HuH-7.5 (cell line): Measurements from ENCODE around the gene LRRC51.
"Not testable (repeated sequence)": the region's sequence is repeated elsewhere in the genome, so short reads cannot be mapped to it uniquely, and the experiment has no call there.

Experiments
- DNase-seq: peaks from one replicate; pipeline ENCODE4 v3.0.0; 2011; ENCODE audit warnings: low spot score

LRRC51 gene

DNA sequence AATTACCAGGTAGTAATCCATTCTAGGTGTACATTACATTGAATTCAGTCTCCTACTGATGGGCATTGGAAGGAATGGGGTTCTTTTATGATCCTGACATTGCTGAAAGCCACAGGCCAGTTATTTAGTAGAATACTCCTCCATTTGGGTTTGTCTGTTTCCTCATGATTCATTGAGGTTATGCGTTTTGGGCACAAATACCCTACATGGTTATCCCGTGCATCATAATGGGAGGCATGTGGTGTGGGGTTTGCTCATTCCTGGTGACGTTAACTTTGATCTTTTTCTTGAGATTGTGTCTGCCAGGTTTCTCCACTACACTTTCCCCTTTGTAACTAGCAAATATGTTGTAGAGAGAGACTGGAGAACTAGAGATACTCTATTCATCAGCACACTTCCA is 60.4 kb downstream of the LRRC51 start:
- DNase-seq = no peak

DNA sequence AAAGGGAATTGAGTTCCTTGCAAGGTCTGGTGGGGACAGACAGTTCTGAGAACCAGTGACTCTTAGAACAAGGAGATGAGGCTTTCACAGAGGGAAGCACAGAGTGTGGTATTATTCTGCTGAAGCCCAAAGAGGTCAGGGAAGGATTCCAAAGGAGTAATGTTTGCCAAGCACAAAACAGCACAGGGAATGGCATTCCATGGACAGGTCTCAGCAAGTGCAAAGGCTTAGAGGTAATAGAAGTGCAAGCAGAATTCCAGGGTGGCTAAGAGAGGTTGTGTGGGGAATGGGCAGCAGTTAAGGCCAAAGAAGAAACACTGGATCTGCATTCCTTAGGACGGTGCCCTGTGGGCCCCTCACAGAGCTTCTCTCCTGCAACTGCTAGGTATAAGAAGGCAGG is 61.4 kb downstream of the LRRC51 start:
- not testable (repeated sequence) for DNase-seq

GRCh38 chr11:72142543-72142942 is 61.9 kb downstream of the LRRC51 start:
- DNase-seq = not testable (repeated sequence)

DNA sequence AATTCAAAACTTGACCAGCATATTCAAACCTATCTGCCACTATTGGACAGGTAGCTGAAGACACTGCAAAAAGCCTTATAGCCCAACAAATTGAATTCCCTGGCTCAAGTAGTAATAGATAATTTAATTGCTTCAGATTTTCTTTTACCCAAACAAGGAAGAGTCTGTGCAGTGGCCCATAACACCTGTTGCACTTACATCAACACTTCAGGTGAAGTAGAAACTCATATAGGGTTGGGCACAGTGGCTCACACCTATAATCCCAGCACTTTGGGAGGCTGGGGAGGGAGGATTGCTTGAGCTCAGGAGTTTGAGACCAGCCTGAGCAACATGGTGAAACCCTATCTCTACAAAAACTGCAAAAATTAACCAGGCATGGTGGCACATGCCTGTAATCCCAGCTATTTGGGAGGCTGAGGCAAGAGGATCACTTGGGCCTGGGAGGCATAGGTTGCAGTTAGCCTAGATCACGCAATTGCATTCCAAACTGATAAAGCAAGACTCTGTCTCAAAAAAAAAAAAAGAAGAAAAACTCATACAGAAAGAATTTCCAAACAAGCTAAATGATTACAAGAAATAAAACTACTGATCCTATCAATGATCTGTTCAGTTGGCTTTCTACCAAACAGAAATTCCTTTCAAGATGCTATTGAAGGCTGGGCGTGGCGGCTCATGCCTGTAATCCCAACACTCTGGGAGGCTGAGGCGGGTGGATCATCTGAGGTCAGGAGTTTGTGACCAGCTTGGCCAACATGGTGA is 64.3 kb downstream of the LRRC51 start:
- DNase-seq = no peak
